Right kidney (tissue), 1 donor: ENCODE data around the gene TAF1.
"Not testable (repeated sequence)": the region's sequence is repeated elsewhere in the genome, so short reads cannot be mapped to it uniquely, and the experiment has no call there.

ENCODE experiments used
- DNase-seq: peaks from one replicate; pipeline ENCODE4 v3.0.0-alpha.2; 2016

TAF1 gene

GRCh38 chrX:71438750-71439149 is 72.6 kb downstream of the TAF1 start:
- DNase-seq: no peak

- DNase-seq: no peak
Measured at GRCh38 chrX:71439420-71439819, 73.3 kb downstream of the TAF1 start.

GRCh38 chrX:71439896-71440295 is 73.7 kb downstream of the TAF1 start:
- DNase-seq: no peak

DNA sequence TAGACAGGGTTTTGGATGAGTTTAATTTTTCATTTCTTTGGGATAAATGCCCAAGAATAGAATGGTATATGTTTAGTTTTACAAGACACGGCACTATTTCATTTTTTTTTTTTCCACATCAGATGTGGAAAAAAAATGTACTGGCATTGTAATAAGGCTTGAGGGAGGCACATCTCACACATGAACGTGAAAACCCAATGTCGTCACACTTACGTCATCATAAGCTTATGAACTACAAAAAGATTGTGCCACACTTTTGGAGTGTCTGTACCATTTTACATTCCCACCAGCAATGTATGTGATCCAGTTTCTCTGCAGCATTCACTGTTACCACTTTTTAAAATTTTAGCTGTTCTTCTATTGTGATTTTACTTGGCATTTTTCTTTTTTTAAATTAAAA is 74.2 kb downstream of the TAF1 start:
- no peak for DNase-seq

DNA sequence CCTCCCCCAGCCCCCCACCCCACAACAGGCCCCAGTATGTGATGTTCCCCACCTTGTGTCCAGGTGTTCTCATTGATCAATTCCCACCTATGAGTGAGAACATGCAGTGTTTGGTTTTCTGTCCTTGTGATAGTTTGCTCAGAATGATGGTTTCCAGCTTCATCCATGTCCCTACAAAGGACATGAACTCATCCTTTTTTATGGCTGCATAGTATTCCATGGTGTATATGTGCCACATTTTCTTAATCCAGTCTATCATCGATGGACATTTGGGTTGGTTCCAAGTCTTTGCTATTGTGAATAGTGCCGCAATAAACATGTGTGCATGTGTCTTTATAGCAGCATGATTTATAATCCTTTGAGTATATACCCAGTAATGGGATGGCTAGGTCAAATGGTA is 75.7 kb downstream of the TAF1 start:
- DNase-seq: not testable (repeated sequence)

- DNase-seq: no peak
Measured at GRCh38 chrX:71450433-71451106, 84.4 kb downstream of the TAF1 start.

GRCh38 chrX:71451518-71451917 is 85.4 kb downstream of the TAF1 start:
- not testable (repeated sequence) for DNase-seq

GRCh38 chrX:71453056-71453455 is 86.9 kb downstream of the TAF1 start:
- no peak for DNase-seq

DNA sequence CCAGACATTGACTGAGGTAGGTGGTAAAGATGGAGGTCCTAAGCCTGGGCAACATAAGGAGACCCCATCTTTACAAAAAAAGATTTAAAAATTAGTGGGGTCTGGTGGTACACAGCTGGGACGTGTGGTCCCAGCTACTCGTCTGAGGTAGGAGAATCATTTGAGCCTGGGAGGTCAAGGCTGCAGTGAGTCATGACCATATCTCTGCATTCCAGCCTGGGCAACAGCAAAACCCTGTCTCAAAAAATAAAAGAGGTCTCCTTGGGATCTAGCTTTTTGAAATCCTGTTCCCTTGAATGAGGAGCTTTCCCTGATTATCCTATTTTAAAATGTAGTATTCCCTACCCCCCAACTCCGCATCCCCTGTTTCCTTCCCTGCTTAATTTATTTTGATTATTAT is 88.1 kb downstream of the TAF1 start:
- no peak for DNase-seq

- no peak for DNase-seq
Measured at GRCh38 chrX:71458866-71459265, 92.7 kb downstream of the TAF1 start.

DNA sequence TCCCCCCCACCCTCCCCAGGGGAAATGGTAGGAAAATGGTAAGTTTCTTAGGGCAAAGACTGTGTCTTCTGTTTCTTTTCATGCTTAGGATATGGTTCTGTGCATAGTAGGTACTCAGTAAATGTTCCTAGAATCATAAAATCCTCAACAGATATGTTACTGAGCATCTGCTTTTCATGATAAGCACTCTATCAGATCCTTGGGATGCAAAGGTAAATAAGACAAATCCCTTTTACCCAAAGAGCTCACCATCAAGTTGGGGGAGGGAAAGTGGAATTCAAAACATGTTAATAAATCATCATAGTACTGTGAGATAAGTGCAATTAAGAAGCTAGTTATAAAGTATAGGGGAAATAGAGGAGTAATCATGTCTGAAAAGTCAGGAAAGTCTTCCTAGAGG is 98.8 kb downstream of the TAF1 start:
- DNase-seq: no peak

DNA sequence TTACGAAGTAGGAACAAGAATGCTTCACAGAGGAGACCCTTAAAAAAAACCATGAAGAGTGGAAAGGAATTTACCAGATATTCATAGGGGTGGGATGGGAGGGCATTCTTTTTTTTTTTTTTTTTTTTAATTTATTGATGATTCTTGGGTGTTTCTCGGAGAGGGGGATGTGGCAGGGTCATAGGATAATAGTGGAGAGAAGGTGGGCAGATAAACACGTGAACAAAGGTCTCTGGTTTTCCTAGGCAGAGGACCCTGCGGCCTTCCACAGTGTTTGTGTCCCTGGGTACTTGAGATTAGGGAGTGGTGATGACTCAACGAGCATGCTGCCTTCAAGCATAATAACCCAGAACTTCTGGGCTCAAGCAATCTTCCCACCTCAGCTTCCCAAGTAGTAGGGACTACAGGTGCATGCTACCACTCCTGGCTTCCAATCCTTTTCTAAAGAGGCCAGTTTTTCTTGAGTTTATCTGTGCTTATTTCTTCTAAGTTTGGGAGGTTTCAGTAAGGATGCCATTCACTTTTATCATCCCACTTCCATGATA is 100.9 kb downstream of the TAF1 start:
- no peak for DNase-seq

DNA sequence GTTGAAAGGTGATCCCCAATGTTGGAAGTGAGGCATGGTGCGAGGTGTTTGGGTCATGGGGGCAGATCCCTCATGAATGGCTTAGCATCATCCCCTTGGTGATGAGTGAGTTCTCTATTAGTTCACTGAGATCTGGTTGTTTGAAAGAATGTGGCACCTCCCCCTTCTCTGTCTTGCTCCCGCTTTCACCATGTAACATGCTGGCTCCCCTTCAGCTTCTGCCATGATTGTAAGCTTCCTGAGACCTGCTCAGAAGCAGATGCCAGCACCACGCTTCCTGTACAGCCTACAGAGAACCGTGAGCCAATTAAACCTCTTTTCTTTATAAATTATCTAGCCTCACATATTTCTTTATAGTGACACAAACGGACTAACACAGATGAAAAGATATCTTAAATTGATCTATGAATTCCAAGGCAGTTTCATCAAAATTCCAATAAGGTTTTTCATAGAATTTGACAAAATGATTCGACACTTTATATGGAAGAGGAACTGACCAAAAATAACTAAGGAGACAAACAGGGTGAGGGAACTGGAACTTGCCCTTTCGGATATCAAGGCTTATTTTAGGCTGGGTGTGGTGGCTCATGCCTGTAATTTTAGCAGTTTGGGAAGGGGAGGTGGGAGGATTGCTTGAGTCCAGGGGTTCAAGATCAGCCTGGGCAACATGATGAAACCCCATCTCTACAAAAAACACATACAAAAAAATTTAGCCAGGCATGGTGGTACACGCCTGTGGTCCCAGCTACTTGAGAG is 109.8 kb downstream of the TAF1 start:
- DNase-seq: no peak

DNA sequence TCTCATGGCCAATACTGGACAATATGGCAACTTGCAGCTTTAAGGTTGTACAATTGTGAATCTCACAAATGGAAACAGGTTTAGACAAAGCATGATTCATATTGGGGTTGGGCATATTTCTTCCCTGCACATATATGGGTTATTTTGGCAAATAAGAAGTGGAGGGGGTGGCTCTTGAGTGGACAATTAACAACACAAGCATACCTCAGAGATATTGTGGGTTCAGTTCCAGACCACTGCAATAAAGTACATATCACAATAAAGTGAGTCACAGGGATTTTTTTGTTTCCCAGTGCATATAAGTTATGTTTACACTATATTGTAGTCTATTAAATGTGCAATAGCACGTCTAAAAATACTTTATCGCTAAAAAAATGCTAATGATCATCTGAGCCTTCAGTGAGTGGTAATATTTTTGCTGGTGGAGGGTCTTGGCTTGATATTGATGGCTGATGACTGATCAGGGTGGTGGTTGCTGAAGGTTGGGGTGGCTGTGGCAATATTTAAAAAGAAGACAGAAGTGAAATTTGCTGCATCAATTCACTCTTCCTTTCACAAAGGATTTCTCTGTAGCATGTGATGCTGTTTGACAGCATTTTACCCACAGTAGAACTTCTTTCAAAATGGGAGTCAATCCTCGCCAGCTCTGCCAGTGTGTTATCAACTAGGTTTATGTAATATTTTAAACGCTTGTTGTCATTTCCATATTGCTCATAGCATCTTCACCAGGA is 116.2 kb downstream of the TAF1 start:
- DNase-seq: no peak

- DNase-seq: no peak
Measured at GRCh38 chrX:71487814-71488213, 121.7 kb downstream of the TAF1 start.

DNA sequence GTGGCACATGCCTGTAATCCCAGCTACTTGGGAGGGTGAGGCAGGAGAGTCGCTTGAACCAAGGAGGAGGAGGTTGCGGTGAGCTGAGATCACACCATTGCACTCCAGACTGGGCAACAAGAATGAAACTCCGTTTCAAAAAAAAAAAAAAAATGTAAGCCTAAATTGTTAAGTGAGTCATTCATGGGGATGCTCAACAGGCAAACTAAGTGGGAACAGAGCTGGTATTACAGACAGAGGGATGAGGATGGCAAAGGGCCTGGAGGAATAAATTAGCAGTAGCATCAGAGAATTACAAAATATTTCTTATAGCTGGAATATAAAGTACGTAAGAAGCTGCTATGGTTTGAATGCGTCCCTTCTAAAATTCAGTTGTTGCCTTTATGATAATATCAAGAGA is 123.4 kb downstream of the TAF1 start:
- no peak for DNase-seq

DNA sequence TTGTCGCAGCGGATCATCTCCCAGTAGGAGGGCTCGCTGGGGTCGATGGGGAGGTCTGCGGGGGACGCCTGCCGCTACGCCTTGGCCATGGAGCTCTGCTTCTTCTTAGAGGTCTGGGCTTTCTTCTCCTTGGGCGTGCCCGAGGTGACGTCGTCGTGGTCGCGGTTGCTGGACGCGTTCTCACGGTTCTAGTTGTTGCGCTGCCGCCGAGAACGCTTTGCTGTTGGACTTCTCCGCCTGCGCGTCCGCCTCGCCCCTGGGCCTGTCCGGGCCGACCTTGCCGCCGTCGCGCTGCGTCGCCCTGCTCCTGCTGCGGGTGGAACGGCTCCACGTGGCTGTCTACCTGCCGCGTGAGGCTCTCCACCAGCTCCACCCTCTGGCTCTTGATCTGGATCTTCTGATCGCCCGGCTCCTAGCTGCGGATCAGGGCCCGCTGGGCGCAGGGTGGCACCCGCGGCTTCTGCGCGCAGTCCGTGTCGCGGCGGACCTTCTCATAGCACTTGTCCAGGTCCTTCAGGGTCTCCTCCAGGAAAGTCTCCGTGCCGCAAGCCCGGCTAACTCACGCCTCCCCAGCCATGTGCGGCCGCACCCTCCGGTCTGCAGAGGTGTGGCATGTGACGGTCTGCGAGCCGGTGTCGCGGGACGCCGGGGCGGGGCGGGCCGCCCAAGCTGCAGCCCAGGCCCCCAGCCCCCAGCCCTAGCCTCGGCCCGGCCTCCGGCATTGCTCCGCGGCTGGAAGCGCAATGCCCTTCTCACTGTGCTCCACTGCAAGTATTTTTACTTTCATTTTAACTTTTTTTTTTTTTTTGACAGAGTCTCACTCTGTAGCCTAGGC is 126.3 kb downstream of the TAF1 start:
- peak; percentile 54 for DNase-seq

GRCh38 chrX:71493111-71493613 is 127.0 kb downstream of the TAF1 start:
- DNase-seq: no peak

DNA sequence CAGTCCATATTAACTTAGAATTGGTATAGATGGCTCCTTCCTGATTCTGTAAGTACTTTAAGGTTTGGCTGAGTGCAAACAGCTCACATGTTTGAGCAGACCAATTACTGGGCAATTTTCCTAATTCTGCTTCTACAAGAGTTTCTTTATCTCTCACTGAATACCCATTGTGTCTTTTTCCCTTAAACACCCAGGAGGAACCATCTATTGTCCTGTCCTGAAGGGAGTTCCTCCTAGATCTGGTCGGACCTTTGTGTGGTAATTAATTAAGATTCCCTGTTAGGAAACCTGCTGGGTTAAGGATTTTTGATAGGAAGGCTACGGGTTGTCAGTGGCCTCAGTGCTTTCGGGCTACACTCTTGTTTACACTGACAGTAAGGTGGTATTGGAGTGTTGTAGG is 129.8 kb downstream of the TAF1 start:
- DNase-seq: not testable (repeated sequence)

DNA sequence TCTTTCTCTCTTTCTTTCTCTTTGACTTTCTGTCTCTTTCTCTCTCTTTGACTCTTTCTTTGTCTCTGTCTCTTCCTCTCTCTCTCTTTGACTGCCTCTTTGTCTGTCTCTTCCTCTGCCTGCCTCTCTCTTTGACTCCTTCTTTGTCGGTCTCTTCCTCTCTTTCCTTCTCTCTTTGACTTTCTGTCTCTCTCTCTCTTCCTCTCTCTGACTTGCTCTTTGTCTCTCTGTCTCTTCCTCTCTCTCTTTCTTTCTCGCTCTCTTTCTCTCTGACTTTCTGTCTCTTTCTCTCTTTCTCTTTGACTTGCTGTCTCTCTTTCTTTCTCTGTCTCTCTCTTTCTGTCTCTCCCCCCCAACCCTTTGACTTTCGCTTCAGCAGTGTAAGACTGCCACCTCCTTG is 130.3 kb downstream of the TAF1 start:
- no peak for DNase-seq

DNA sequence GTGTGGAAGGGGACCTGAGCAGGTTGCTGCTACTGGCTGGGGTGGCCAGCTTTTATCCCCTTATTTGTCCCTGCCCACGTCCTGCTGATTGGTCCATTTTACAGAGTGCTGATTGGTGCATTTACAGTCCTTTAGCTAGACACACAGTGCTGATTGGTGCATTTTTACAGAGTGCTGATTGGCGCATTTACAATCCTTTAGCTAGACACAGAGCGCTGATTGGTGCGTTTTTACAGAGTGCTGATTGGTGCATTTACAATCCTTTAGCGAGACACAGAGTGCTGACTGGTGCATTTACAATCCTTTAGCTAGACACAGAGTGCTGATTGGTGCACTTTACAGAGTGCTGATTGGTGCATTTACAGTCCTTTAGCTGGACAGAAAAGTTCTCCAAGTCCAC is 135.9 kb downstream of the TAF1 start:
- DNase-seq: not testable (repeated sequence)

DNA sequence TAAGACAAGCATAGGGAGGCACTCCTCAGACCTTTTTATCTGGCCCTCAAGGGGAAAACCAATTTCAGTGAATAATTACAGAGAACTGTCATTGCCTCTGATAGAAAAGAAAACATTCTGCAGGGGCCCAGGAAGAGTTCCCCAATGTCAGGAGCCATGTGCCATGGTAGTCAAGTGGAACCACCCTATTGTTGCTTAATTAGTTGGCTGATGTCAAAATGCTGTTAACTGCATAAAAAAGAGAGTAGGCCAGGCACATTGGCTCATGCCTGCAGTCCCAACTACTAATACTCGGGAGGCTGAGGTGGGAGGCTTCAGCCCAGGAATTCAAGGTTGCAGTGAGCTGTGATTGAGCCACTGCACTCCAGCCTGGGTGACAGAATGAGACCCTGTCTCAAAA is 138.2 kb downstream of the TAF1 start:
- DNase-seq: no peak
